Measurements from ENCODE around the gene BARHL1.

Gene BARHL1

GRCh38 chr9:132582276-132582785 is at the start of gene BARHL1:
BARHL1 (plus strand) TSS chr9:132582606; CDS start chr9:132582798, 192 bp downstream.
- no peak for DNase-seq (ENCODE audit: low read depth)
- no peak for TF ChIP-seq CTCF (IDR thresholded peaks at IDR 0.05; ENCODE audit: control insufficient read depth, extremely low read depth, insufficient read depth)
- H3K4me3 ChIP-seq (ENCODE audit: low read depth, low read length), result no peak within 1 kb of the TSS

GRCh38 chr9:132534832-132535231 is 47.6 kb upstream of the BARHL1 start:
- DNase-seq (ENCODE audit: low read depth), result no peak
- H3K4me3 ChIP-seq (ENCODE audit: low read depth, low read length), result no peak overlapping the region
- no peak for TF ChIP-seq CTCF (IDR thresholded peaks at IDR 0.05; ENCODE audit: control insufficient read depth, extremely low read depth, insufficient read depth)

GRCh38 chr9:132536124-132536523 is 46.3 kb upstream of the BARHL1 start:
- DNase-seq (ENCODE audit: low read depth), result no peak
- H3K4me3 ChIP-seq (ENCODE audit: low read depth, low read length), result no peak overlapping the region
- TF ChIP-seq CTCF (IDR thresholded peaks at IDR 0.05; ENCODE audit: control insufficient read depth, extremely low read depth, insufficient read depth), result no peak

GRCh38 chr9:132537352-132537751 is 45.1 kb upstream of the BARHL1 start:
- DNase-seq (ENCODE audit: low read depth), result no peak
- TF ChIP-seq CTCF (IDR thresholded peaks at IDR 0.05; ENCODE audit: control insufficient read depth, extremely low read depth, insufficient read depth), result no peak

GRCh38 chr9:132538071-132538470 is 44.3 kb upstream of the BARHL1 start:
- no peak for TF ChIP-seq CTCF (IDR thresholded peaks at IDR 0.05; ENCODE audit: control insufficient read depth, extremely low read depth, insufficient read depth)
- no peak overlapping the region for H3K4me3 ChIP-seq (ENCODE audit: low read depth, low read length)
- no peak for DNase-seq (ENCODE audit: low read depth)

More at GRCh38 chr9:132537352-132537751, 45.1 kb upstream of the BARHL1 start:
- no peak overlapping the region for H3K4me3 ChIP-seq (ENCODE audit: low read depth, low read length)

- no peak for DNase-seq (ENCODE audit: low read depth)
- H3K4me3 ChIP-seq (ENCODE audit: low read depth, low read length), result no peak overlapping the region
- TF ChIP-seq CTCF (IDR thresholded peaks at IDR 0.05; ENCODE audit: control insufficient read depth, extremely low read depth, insufficient read depth), result no peak
Observed at GRCh38 chr9:132539096-132539495, 43.3 kb upstream of the BARHL1 start.

GRCh38 chr9:132541051-132541450 is 41.4 kb upstream of the BARHL1 start:
- no peak for TF ChIP-seq CTCF (IDR thresholded peaks at IDR 0.05; ENCODE audit: control insufficient read depth, extremely low read depth, insufficient read depth)
- H3K4me3 ChIP-seq (ENCODE audit: low read depth, low read length), result no peak overlapping the region
- DNase-seq (ENCODE audit: low read depth), result no peak

Data from LNCaP clone FGC (cell line).